ENCODE data around the gene CCDC157.

- no peak for TF ChIP-seq CTCF (IDR thresholded peaks at IDR 0.05)
- TF ChIP-seq POLR2A (IDR thresholded peaks at IDR 0.05): no peak
Measured at GRCh38 chr22:30413001-30413400, 56.2 kb downstream of the CCDC157 start.

Data from right lobe of liver (tissue), 4 donors.